Hepatocyte (in vitro differentiated cells): Measurements from ENCODE around the gene RBM47. TPM values are rescaled to one million over a fixed set of nuclear protein-coding genes. Genes with fewer than 3 reads are reported as not detected.

Source experiments
- DNase-seq: peaks from one replicate; pipeline ENCODE4 v3.0.0-alpha.2; 2016; ENCODE audit warnings: low spot score
- H2AFZ ChIP-seq: fragments of 200-600 bp; sonication (generic); 2 replicates; pipeline ENCODE4 v1.6.0; 2016; ENCODE audit warnings: antibody characterized with exemption, mild to moderate bottlenecking
- H3K27ac ChIP-seq: fragments of 200-600 bp; sonication (generic); 2 replicates; pipeline ENCODE4 v1.5.1; 2016; ENCODE audit warnings: mild to moderate bottlenecking
- H3K27me3 ChIP-seq: fragments of 200-600 bp; sonication (generic); 2 replicates; pipeline ENCODE4 v1.6.1; 2016
- H3K36me3 ChIP-seq: fragments of 200-600 bp; sonication (generic); replicated peaks from 2 replicates; pipeline ENCODE4 v1.5.1; 2016; ENCODE audit warnings: low read depth; ENCODE audit not compliant: insufficient read depth
- H3K4me1 ChIP-seq: fragments of 200-600 bp; sonication (generic); 2 replicates; pipeline ENCODE4 v1.5.1; 2016; ENCODE audit warnings: mild to moderate bottlenecking, moderate library complexity; ENCODE audit not compliant: insufficient read depth
- H3K4me2 ChIP-seq: fragments of 200-600 bp; sonication (generic); 2 replicates; pipeline ENCODE4 v1.6.0; 2016
- H3K4me3 ChIP-seq: fragments of 200-600 bp; sonication (generic); 2 replicates; pipeline ENCODE4 v1.5.1; 2016; ENCODE audit warnings: mild to moderate bottlenecking
- H3K79me2 ChIP-seq: fragments of 200-600 bp; sonication (generic); 2 replicates; pipeline ENCODE4 v1.6.0; 2017; ENCODE audit warnings: mild to moderate bottlenecking
- H3K9me2 ChIP-seq: fragments of 200-600 bp; sonication (generic); replicated peaks from 2 replicates; pipeline ENCODE4 v1.6.0; 2017; ENCODE audit warnings: mild to moderate bottlenecking; ENCODE audit not compliant: insufficient read depth
- H3K9me3 ChIP-seq: fragments of 200-600 bp; sonication (generic); 2 replicates; pipeline ENCODE4 v1.5.1; 2016; ENCODE audit warnings: low read depth, mild to moderate bottlenecking
- H4K20me1 ChIP-seq: fragments of 200-600 bp; sonication (generic); 2 replicates; pipeline ENCODE4 v1.6.0; 2016; ENCODE audit warnings: mild to moderate bottlenecking; ENCODE audit not compliant: insufficient read depth, poor library complexity, severe bottlenecking
- EZH2 ChIP-seq: fragments of 200-600 bp; sonication (generic); IDR thresholded peaks from 2 replicates; pipeline ENCODE4 v1.6.1; 2016; ENCODE audit warnings: antibody characterized with exemption, mild to moderate bottlenecking, borderline replicate concordance
- EZH2phosphoT487 ChIP-seq: fragments of 200-600 bp; sonication (generic); IDR thresholded peaks from one replicate; pipeline ENCODE4 v1.6.1; 2018; ENCODE audit warnings: antibody characterized with exemption, mild to moderate bottlenecking, low read depth, moderate library complexity; ENCODE audit not compliant: unreplicated experiment, severe bottlenecking
- WGBS: methylation state at CpG from one replicate; pipeline ENCODE4 v1.1.6; 2016; ENCODE audit warnings: low lambda C conversion rate; ENCODE audit errors: missing lambda C conversion rate; 5-methylcytosine and 5-hydroxymethylcytosine counted together
- polyA plus RNA-seq: library from polyadenylated mRNA; unstranded; fragments of >200 nt; fragmentation: Nextera tagmentation; extraction: Ambion mirVana; gene quantifications from 2 replicates; pipeline ENCODE4 v1.2.1, GENCODE V29; 2016
- total RNA-seq: library from RNA; depleted of rRNA; stranded (reverse); fragments of >200 nt; gene quantifications from 2 replicates; pipeline ENCODE4 v1.2.3, GENCODE V29; 2014
- TF ChIP-seq, protein P1 (sequence below): fragments of 200-600 bp; sonication (generic); IDR thresholded peaks from 2 replicates; pipeline ENCODE4 v1.5.1; 2016; ENCODE audit warnings: antibody characterized with exemption, mild to moderate bottlenecking; ENCODE audit not compliant: poor library complexity

Gene RBM47
- total and polyA plus RNA-seq, 2 experiments from 2014 or later: 49.8 to 137 TPM

DNA sequence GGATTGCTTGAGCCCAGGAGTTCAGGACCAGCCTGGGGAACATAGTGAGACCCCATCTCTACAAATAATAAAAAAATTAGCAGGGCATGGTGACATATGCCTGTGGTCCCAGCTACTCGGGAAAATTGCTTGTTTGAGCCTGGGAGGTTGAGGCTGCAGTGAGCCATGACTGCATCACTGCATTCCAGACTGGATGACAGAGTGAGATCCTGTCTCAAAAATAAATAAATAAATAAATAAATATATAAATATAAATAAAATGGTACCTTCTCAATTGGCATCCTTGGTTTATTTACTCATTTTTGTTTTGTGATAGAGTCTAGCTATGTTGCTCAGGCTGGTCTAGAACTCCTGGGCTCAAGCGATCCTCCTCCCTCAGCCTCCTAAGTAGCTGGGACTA, 150.3 kb downstream of the RBM47 start:
- 46% methylated on average over 2 of the region's 2 CpGs for WGBS
- Histone ChIP-seq H4K20me1 (peaks cover 31% of the 10 kb centered on the region), H3K27ac (no peak overlapping the region), H3K79me2 (peaks cover 95% of the 10 kb centered on the region), H3K9me2 (no peaks in the 10 kb centered on the region), H2AFZ (no peak overlapping the region), H3K4me1 (peaks cover 11% of the 10 kb centered on the region), H3K4me2 (no peak overlapping the region), H3K27me3 (no peaks in the 10 kb centered on the region), H3K9me3 (no peaks in the 10 kb centered on the region), H3K4me3 (no peak overlapping the region), H3K36me3 (no peaks in the 10 kb centered on the region)
- no peak for DNase-seq
- no peak for TF ChIP-seq EZH2phosphoT487
- TF ChIP-seq, protein P1, sequence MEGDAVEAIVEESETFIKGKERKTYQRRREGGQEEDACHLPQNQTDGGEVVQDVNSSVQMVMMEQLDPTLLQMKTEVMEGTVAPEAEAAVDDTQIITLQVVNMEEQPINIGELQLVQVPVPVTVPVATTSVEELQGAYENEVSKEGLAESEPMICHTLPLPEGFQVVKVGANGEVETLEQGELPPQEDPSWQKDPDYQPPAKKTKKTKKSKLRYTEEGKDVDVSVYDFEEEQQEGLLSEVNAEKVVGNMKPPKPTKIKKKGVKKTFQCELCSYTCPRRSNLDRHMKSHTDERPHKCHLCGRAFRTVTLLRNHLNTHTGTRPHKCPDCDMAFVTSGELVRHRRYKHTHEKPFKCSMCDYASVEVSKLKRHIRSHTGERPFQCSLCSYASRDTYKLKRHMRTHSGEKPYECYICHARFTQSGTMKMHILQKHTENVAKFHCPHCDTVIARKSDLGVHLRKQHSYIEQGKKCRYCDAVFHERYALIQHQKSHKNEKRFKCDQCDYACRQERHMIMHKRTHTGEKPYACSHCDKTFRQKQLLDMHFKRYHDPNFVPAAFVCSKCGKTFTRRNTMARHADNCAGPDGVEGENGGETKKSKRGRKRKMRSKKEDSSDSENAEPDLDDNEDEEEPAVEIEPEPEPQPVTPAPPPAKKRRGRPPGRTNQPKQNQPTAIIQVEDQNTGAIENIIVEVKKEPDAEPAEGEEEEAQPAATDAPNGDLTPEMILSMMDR: no peak
- TF ChIP-seq EZH2: no peak

DNA sequence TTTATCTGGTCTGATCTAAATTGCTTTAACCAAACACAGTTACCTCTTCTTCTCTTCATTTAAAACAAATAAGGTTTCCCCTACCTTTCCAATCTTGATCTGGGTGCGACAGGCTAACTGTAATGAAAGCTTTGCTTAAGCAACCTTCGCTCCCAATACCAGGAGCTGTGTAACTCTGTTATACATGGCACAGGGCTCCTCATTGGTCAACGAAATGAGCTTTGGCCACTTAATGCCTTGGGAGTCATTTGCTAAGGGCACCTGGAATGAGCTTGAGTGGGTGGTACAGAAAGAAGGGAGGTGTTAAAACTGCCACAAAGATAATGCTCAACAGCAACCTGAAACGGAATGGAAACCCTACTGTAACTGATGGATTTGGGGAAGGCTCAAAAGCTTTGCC, 154.1 kb downstream of the RBM47 start:
- H3K27ac ChIP-seq: peak overlapping the region; percentile 73
- no peaks in the 10 kb centered on the region for H3K36me3 ChIP-seq
- no peak overlapping the region for H2AFZ ChIP-seq
- TF ChIP-seq, protein P1: no peak
- TF ChIP-seq EZH2 (no peak), EZH2phosphoT487 (no peak)
- H3K79me2 ChIP-seq: peaks cover 86% of the 10 kb centered on the region
- H3K4me2 ChIP-seq: peak overlapping the region; percentile 59
- H4K20me1 ChIP-seq: peaks cover 16% of the 10 kb centered on the region
- H3K9me3 ChIP-seq: no peaks in the 10 kb centered on the region
- DNase-seq: peak; percentile 65
- H3K27me3 ChIP-seq: no peaks in the 10 kb centered on the region
- H3K4me3 ChIP-seq: no peak overlapping the region
- 46% methylated on average over 4 of the region's 4 CpGs for WGBS
- peaks cover 22% of the 10 kb centered on the region for H3K4me1 ChIP-seq
- H3K9me2 ChIP-seq: no peaks in the 10 kb centered on the region

DNA sequence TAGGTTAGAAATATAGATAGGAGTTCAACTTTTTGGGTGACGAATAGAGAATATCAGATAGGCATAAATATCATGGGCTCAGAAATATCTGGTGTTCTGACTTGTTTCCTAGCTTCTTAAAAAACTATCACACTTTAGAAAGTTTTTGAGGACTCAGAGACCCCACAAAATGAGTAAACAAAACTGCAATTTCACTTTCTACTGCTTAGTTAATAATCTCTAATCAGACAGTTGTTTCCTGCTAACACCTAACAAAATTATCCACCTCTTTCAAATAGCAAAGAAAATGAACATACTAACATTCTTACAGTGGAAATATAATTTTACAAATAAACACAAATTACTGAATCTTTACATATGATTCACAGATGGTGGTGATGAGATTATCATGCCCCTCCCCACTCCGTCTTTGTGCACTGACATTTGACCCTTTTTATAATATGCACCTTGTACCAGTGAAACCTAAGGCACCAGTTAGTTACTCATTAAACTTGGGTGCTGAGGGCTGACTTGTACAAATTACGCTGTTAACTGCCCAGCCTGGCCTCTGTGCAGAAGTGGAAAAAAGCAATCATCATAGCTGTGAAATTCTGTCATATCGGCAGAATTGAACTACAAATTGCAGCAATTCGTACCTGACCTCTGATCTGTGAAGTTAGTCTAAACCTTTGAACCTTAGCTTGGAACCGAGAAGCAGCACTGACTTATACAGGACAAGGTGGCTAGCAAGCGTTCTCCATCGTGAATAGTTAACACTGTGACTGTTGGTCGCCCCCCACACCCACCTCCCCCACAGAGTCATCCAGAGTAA, 155.9 kb downstream of the RBM47 start:
- H3K9me3 ChIP-seq: no peaks in the 10 kb centered on the region
- no peaks in the 10 kb centered on the region for H3K36me3 ChIP-seq
- H2AFZ ChIP-seq: no peak overlapping the region
- peak; percentile 81 for DNase-seq
- H3K4me1 ChIP-seq: peaks cover 24% of the 10 kb centered on the region
- WGBS: 44% methylated on average over 9 of the region's 9 CpGs
- TF ChIP-seq, protein P1: no peak
- no peak for TF ChIP-seq EZH2
- TF ChIP-seq EZH2phosphoT487: no peak
- H3K27ac ChIP-seq: peak overlapping the region; percentile 74
- peaks cover 86% of the 10 kb centered on the region for H3K79me2 ChIP-seq
- no peak overlapping the region for H3K4me3 ChIP-seq
- H3K4me2 ChIP-seq: peak overlapping the region; percentile 59
- no peaks in the 10 kb centered on the region for H3K27me3 ChIP-seq
- H4K20me1 ChIP-seq: peaks cover 15% of the 10 kb centered on the region
- no peaks in the 10 kb centered on the region for H3K9me2 ChIP-seq
